GM12878 (cell line): ENCODE data around the gene MAGEB3. TPM values are rescaled to one million over a fixed set of nuclear protein-coding genes. Genes with fewer than 3 reads are reported as not detected.

Experiments
- ATAC-seq: fragments of 200-7000 bp; cut with Tn5 transposase; 3 replicates; pipeline ENCODE4 v1.9.1; 2020; ENCODE audit warnings: mild to moderate bottlenecking, moderate library complexity
- BruUV-seq: library from RNA; stranded (reverse); fragments of 400-500 nt; replicated peaks from 2 replicates; lab custom pipeline; 2021; lab: Mats Ljungman, UMichigan
- CTCF ChIA-PET: fragments of 300-600 bp; sonication (Branson Sonifier 250); formaldehyde crosslinking; extraction: SDS; loops from one replicate; lab custom pipeline; 2021; ENCODE audit warnings: inconsistent platforms; lab: Yijun Ruan, JAX
- POLR2A ChIA-PET: fragments of 350-600 bp; formaldehyde crosslinking; extraction: SDS; loops from one replicate; lab custom pipeline; 2021; ENCODE audit warnings: inconsistent platforms; lab: Charles Lee
- RAD21 ChIA-PET: fragments of 300-600 bp; sonication (Branson Sonifier 250); formaldehyde crosslinking; loops from one replicate; lab custom pipeline; 2023; ENCODE audit warnings: antibody characterized with exemption; ENCODE audit not compliant: unreplicated experiment; lab: Charles Lee
- SMC1A ChIA-PET: fragments of 300-600 bp; sonication (Branson Sonifier 250); formaldehyde crosslinking; loops from one replicate; lab custom pipeline; 2023; ENCODE audit not compliant: unreplicated experiment, uncharacterized antibody; lab: Charles Lee
- DNase-seq: peaks from one replicate; pipeline ENCODE4 v3.0.0-alpha.2; 2011; ENCODE audit warnings: low read depth, low spot score
- FAIRE-seq: peaks from 3 replicates; lab custom pipeline; 2011; peaks lifted over from hg19 to GRCh38; lab: Jason Lieb, UNC
- H2AFZ ChIP-seq: 2 replicates; pipeline ENCODE4 v1.6.0; 2011; ENCODE audit warnings: low read depth, low read length, control low read depth; ENCODE audit not compliant: control insufficient read depth
- H3K27ac ChIP-seq: 2 replicates; pipeline ENCODE4 v1.5.1; 2011; ENCODE audit warnings: control low read depth; ENCODE audit not compliant: control insufficient read depth, insufficient read depth
- H3K27me3 ChIP-seq, 2 experiments: replicated peaks in 1 of 2; 2 replicates each; pipeline versions ENCODE4 v1.6.0 to v1.6.1; 2011; ENCODE audit warnings: low read length in 1 of 2; ENCODE audit not compliant: control insufficient read depth in 2 of 2, insufficient read depth in 2 of 2
- H3K36me3 ChIP-seq, 2 experiments: 2 replicates each; pipeline ENCODE4 v1.5.1; 2011; ENCODE audit warnings: low read length in 1 of 2; ENCODE audit not compliant: control insufficient read depth in 2 of 2, insufficient read depth in 2 of 2
- H3K4me1 ChIP-seq: 2 replicates; pipeline ENCODE4 v1.6.1; 2011; ENCODE audit warnings: mild to moderate bottlenecking, low read length, moderate library complexity, mixed read lengths; ENCODE audit not compliant: control insufficient read depth, insufficient read depth
- H3K4me2 ChIP-seq: 2 replicates; pipeline ENCODE4 v1.6.0; 2011; ENCODE audit warnings: control low read depth; ENCODE audit not compliant: control insufficient read depth, insufficient read depth
- H3K4me3 ChIP-seq: fragments of 200-600 bp; sonication (generic); 2 replicates; pipeline ENCODE4 v1.5.1; 2016
- H3K79me2 ChIP-seq: 2 replicates; pipeline ENCODE4 v1.6.0; 2011; ENCODE audit warnings: low read length; ENCODE audit not compliant: control insufficient read depth, insufficient read depth
- H3K9ac ChIP-seq: 2 replicates; pipeline ENCODE4 v1.8.0; 2011; ENCODE audit warnings: low read length, control low read depth, mixed read lengths; ENCODE audit not compliant: control insufficient read depth, insufficient read depth
- H3K9me3 ChIP-seq: replicated peaks from 3 replicates; pipeline ENCODE4 v1.5.1; 2011; ENCODE audit warnings: mild to moderate bottlenecking, low read length; ENCODE audit not compliant: control insufficient read depth, insufficient read depth
- H4K20me1 ChIP-seq: 2 replicates; pipeline ENCODE4 v1.6.0; 2011; ENCODE audit not compliant: control insufficient read depth, insufficient read depth
- CHD2 ChIP-seq: IDR thresholded peaks from 2 replicates; pipeline ENCODE4 v1.6.1; 2011; ENCODE audit warnings: low read depth, low read length, improper control_type of control experiment, borderline replicate concordance
- CREB1 ChIP-seq: IDR thresholded peaks from 2 replicates; pipeline ENCODE4 v1.6.1; 2012; ENCODE audit warnings: low read depth, mild to moderate bottlenecking, inconsistent platforms
- GABPA ChIP-seq: IDR thresholded peaks from 2 replicates; pipeline ENCODE4 v1.6.1; 2014; ENCODE audit warnings: antibody characterized with exemption, low read depth, mild to moderate bottlenecking, inconsistent platforms
- IRF4 ChIP-seq: IDR thresholded peaks from 2 replicates; pipeline ENCODE4 v1.6.1; 2011; ENCODE audit warnings: low read depth, low read length
- JUNB ChIP-seq: IDR thresholded peaks from 2 replicates; pipeline ENCODE4 v1.6.1; 2016; ENCODE audit warnings: antibody characterized with exemption, mild to moderate bottlenecking
- NBN ChIP-seq: fragments of 450-650 bp; IDR thresholded peaks from 2 replicates; pipeline ENCODE4 v1.6.1; 2016
- NFIC ChIP-seq: IDR thresholded peaks from 2 replicates; pipeline ENCODE4 v1.6.1; 2012; ENCODE audit warnings: low read depth, mild to moderate bottlenecking, inconsistent platforms, low read length, moderate library complexity
- NFYA ChIP-seq: IDR thresholded peaks from 2 replicates; pipeline ENCODE4 v1.6.1; 2011; ENCODE audit warnings: low read depth, mild to moderate bottlenecking, low read length, improper control_type of control experiment, borderline replicate concordance
- PAX5 ChIP-seq: IDR thresholded peaks from 2 replicates; pipeline ENCODE4 v1.6.1; 2011; ENCODE audit warnings: low read depth, low read length, borderline replicate concordance
- RAD51 ChIP-seq: fragments of 450-650 bp; IDR thresholded peaks from 2 replicates; pipeline ENCODE4 v1.6.1; 2016; ENCODE audit warnings: moderate library complexity, mild to moderate bottlenecking, inconsistent platforms
- RCOR1 ChIP-seq: conservative IDR thresholded peaks from 2 replicates; pipeline ENCODE4 v1.6.1; 2012; ENCODE audit warnings: low read depth, low read length, improper control_type of control experiment
- RFX5 ChIP-seq: IDR thresholded peaks from 2 replicates; pipeline ENCODE4 v1.6.1; 2011; ENCODE audit warnings: low read depth, low read length, improper control_type of control experiment
- SIN3A ChIP-seq: IDR thresholded peaks from 2 replicates; pipeline ENCODE4 v1.6.1; 2012; ENCODE audit warnings: low read depth, low read length, improper control_type of control experiment
- SRF ChIP-seq, 2 experiments: IDR thresholded peaks; 2 replicates each; pipeline ENCODE4 v1.6.1; 2011; ENCODE audit warnings: low read depth in 2 of 2, low read length in 2 of 2, mild to moderate bottlenecking in 1 of 2, moderate library complexity in 1 of 2
- STAT3 ChIP-seq: IDR thresholded peaks from 2 replicates; pipeline ENCODE4 v1.6.1; 2011; ENCODE audit warnings: low read depth, low read length, improper control_type of control experiment
- WGBS: methylation state at CpG from one replicate; pipeline ENCODE4 v1.1.6; 2016; ENCODE audit warnings: low lambda C conversion rate; ENCODE audit not compliant: insufficient replicate concordance, insufficient coverage; ENCODE audit errors: missing lambda C conversion rate; 5-methylcytosine and 5-hydroxymethylcytosine counted together
- in situ Hi-C: fragments of 300-500 bp; cut with MboI; formaldehyde crosslinking; loops from 9 replicates; pipeline ENCODE4 v1.14.3; 2018; ENCODE audit warnings: mixed read lengths
- intact Hi-C: fragments of 100-400 bp; cut with micrococcal nuclease; formaldehyde crosslinking; loops from one replicate; pipeline ENCODE4 v1.14.2; 2022; ENCODE audit not compliant: unreplicated experiment
- polyA plus RNA-seq, 11 experiments: library from polyadenylated mRNA; depleted of rRNA in 4 of 11; unstranded in 6 of 11; stranded (reverse) in 5 of 11; fragments of >200 nt; fragmentation: Nextera tagmentation in 4 of 11; fragmentation: Illumina TruSeq in 1 of 11; extraction: Ambion mirVana in 4 of 11; extraction: Trizol in 1 of 11; gene quantifications; 1 replicate in 1 of 11; 2 replicates in 10 of 11; pipeline versions ENCODE4 v1.2.1 to v1.2.3, GENCODE V29; 2011 to 2016; ENCODE audit warnings: inconsistent platforms in 2 of 11, missing spikeins in 2 of 11, low read depth in 1 of 11
- total RNA-seq, 4 experiments: library from RNA; depleted of rRNA in 3 of 4; stranded (reverse); fragments of >200 nt in 3 of 4; fragmentation: Illumina TruSeq in 1 of 4; extraction: Trizol in 1 of 4; gene quantifications; 2 replicates each; pipeline versions ENCODE4 v1.2.1 to v1.2.3, GENCODE V29; 2013 to 2021

Gene MAGEB3
- total and polyA plus RNA-seq, 10 of the 15 experiments (the other 5 are each of a cell fraction or from before 2014, with no cell fraction given): not detected

DNA sequence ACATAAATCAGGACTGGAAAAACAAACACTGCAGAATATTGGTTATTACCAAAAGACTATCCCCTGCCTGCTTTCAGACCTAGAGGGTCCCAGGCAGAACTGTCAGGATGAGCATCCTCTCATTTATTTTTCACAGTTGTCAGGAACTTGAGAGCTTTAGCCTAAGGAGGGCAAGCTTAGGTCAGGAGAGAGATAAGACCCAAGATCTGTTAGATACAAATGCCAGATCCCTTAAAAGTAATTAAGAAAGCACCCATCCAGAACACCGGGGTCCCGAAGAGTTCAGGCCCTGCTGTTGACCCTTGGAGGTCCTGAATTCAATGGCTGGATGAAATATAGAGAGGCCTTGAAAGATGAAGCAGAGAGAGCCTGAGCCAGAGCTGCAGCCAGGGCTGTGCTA, 5.9 kb upstream of the MAGEB3 start:
- H3K9me3 ChIP-seq: no peaks in the 10 kb centered on the region
- ChIA-PET RAD21 (no interaction called here), SMC1A (no interaction called here), CTCF (no interaction called here), POLR2A (no interaction called here)
- H3K9ac ChIP-seq: no peak overlapping the region
- 0% methylated on average over 2 of the region's 2 CpGs for WGBS
- no TSS peak for BruUV-seq
- H4K20me1 ChIP-seq: no peaks in the 10 kb centered on the region
- no peak for DNase-seq
- TF ChIP-seq RCOR1 (no peak), IRF4 (no peak), PAX5 (no peak), SIN3A (no peak), CREB1 (no peak), NFYA (no peak), CHD2 (no peak), NFIC (no peak), NBN (no peak), RAD51 (no peak), JUNB (no peak), GABPA (no peak), SRF (IDR thresholded peaks at IDR 0.05; ENCODE audit: low read depth in 2 of 2, low read length in 2 of 2) (no peak), STAT3 (no peak), RFX5 (no peak)
- in situ Hi-C loops: no loop called here
- no peaks in the 10 kb centered on the region for H3K27me3 ChIP-seq
- no peak overlapping the region for H3K4me2 ChIP-seq
- no peaks in the 10 kb centered on the region for H3K4me1 ChIP-seq
- no peak overlapping the region for H3K27ac ChIP-seq
- H3K36me3 ChIP-seq: no peaks in the 10 kb centered on the region
- H2AFZ ChIP-seq: no peak overlapping the region
- no peaks in the 10 kb centered on the region for H3K79me2 ChIP-seq
- intact Hi-C loops: no loop called here
- FAIRE-seq: no peak
- no peak for ATAC-seq
- no peak overlapping the region for H3K4me3 ChIP-seq
